Stomach (tissue), 9 donors: ENCODE data around the gene PRKG1. TPM values are rescaled to one million over a fixed set of nuclear protein-coding genes. Genes with fewer than 3 reads are reported as not detected.

Experiments
- DNase-seq, 2 donors: peaks; one replicate each; pipeline versions ENCODE4 v3.0.0 to v3.0.0-alpha.2; 2013 to 2019
- H3K27ac ChIP-seq, 5 donors: fragments of 200-600 bp in 4 of 5; sonication (generic) in 4 of 5; one replicate each; pipeline ENCODE4 v1.5.1; 2013 to 2019; ENCODE audit warnings: mild to moderate bottlenecking in 1 of 5, moderate library complexity in 1 of 5
- H3K27me3 ChIP-seq, 3 donors: fragments of 200-600 bp; sonication (generic); one replicate each; pipeline ENCODE4 v1.5.1; 2017 to 2019; ENCODE audit warnings: mixed run types in 1 of 3
- H3K36me3 ChIP-seq, 4 donors: fragments of 200-600 bp; sonication (generic); 1 replicate in 3 of 4; 2 replicates in 1 of 4; pipeline ENCODE4 v1.5.1; 2016 to 2019
- H3K4me1 ChIP-seq, 4 donors: fragments of 200-600 bp; sonication (generic); one replicate each; pipeline ENCODE4 v1.5.1; 2016 to 2019
- H3K4me3 ChIP-seq, 4 donors: fragments of 200-600 bp; sonication (generic) in 3 of 4; one replicate each; pipeline ENCODE4 v1.5.1; 2016 to 2019; ENCODE audit warnings: mild to moderate bottlenecking in 1 of 4
- H3K9me3 ChIP-seq, 4 donors: fragments of 200-600 bp; sonication (generic); one replicate each; pipeline ENCODE4 v1.5.1; 2016 to 2019
- CTCF ChIP-seq, 7 experiments: fragments of 450-650 bp in 4 of 7; fragments of 200-600 bp in 3 of 7; sonication (generic) in 3 of 7; IDR thresholded peaks; one replicate each; pipeline ENCODE4 v1.5.1; 2016 to 2019; ENCODE audit warnings: antibody characterized with exemption in 7 of 7, control low read depth in 2 of 7, mild to moderate bottlenecking in 1 of 7
- EP300 ChIP-seq: sonication (generic); formaldehyde crosslinking; IDR thresholded peaks from one replicate; pipeline ENCODE4 v1.6.1; 2017; ENCODE audit warnings: antibody characterized with exemption
- POLR2A ChIP-seq, 4 donors: fragments of 450-650 bp; IDR thresholded peaks; one replicate each; pipeline ENCODE4 v1.6.1; 2016; ENCODE audit warnings: antibody characterized with exemption in 4 of 4, control low read depth in 2 of 4, mild to moderate bottlenecking in 1 of 4, moderate library complexity in 1 of 4
- POLR2AphosphoS5 ChIP-seq, 3 donors: sonication (generic); formaldehyde crosslinking; IDR thresholded peaks; one replicate each; pipeline ENCODE4 v1.6.1; 2016; ENCODE audit warnings: antibody characterized with exemption in 3 of 3
- WGBS, 5 donors: extraction: QIAGEN DNeasy Blood & Tissue Kit in 3 of 5; methylation state at CpG; one replicate each; pipeline versions ENCODE4 v1.1.5 to v1.1.7; 2013 to 2018; 5-methylcytosine and 5-hydroxymethylcytosine counted together
- intact Hi-C: fragments of 100-400 bp; cut with DNase I; formaldehyde crosslinking; loops from one replicate; pipeline ENCODE4 v1.15.1; 2023; ENCODE audit warnings: low total_unique reads
- polyA plus RNA-seq, 3 donors: library from polyadenylated mRNA; stranded (reverse); fragments of 200-250 nt; gene quantifications; one replicate each; pipeline ENCODE4 v1.2.3, GENCODE V29; 2013
- total RNA-seq, 5 donors: library from RNA; depleted of rRNA; stranded (reverse); fragments of >200 nt; gene quantifications; one replicate each; pipeline versions ENCODE4 v1.1.0 to v1.2.3, GENCODE V29; 2014 to 2016
- donor health status: healthy with polysubstance abuse.
- donor health status: Bipolar disorder and iron deficiency.
- donor health status: healthy.

The PRKG1 gene
- total and polyA plus RNA-seq, 8 donors: 1.5 to 89.2 (median 14.3) TPM

- Histone ChIP-seq H3K27ac (no peak overlapping the region), H3K9me3 (no peaks in the 10 kb centered on the region), H3K27me3 (no peaks in the 10 kb centered on the region), H3K4me3 (no peak overlapping the region), H3K4me1 (no peaks in the 10 kb centered on the region), H3K36me3 (peaks cover 0 to 11% (median 3%) of the 10 kb centered on the region in 4 donors)
- intact Hi-C loops: no loop called here
- TF ChIP-seq EP300: no peak
- TF ChIP-seq POLR2A (IDR thresholded peaks at IDR 0.05): no peak
- no peak for TF ChIP-seq POLR2AphosphoS5 (IDR thresholded peaks at IDR 0.05)
- TF ChIP-seq CTCF (IDR thresholded peaks at IDR 0.05): no peak
- WGBS, 5 donors: 86 to 94% (median 91%) methylated on average over 2 of the region's 2 CpGs
- DNase-seq: no peak
Measured at GRCh38 chr10:52268790-52269189, 1194.5 kb downstream of the PRKG1 start.

DNA sequence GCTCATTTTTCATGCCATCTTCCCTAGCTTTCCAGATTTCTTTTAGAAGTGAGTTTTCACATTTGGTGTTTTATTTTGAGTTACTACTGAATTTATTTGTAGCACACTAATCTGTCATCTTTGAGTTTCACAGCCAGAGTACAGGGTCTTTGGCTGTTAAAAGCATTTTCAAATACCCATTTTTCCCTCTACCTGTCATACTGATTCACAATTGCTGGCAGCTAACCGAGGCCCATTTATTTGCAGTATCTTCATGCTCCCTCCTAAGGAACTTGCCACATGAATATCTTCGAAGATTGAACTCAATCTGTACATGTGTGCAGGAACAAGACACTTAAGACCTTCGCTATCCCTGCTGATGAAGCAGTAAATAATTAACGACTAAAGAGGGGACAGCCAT, 1194.9 kb downstream of the PRKG1 start:
- Histone ChIP-seq H3K9me3 (no peaks in the 10 kb centered on the region), H3K4me1 (no peaks in the 10 kb centered on the region), H3K27ac (no peak overlapping the region), H3K27me3 (no peaks in the 10 kb centered on the region), H3K36me3 (peaks cover 0 to 11% (median 3%) of the 10 kb centered on the region in 4 donors), H3K4me3 (no peak overlapping the region)
- no peak for DNase-seq
- intact Hi-C loops: no loop called here
- WGBS, 5 donors: 67 to 83% (median 80%) methylated on average over 4 of the region's 4 CpGs
- TF ChIP-seq CTCF (IDR thresholded peaks at IDR 0.05) (no peak), POLR2A (IDR thresholded peaks at IDR 0.05) (no peak), POLR2AphosphoS5 (IDR thresholded peaks at IDR 0.05) (no peak), EP300 (no peak)

DNA sequence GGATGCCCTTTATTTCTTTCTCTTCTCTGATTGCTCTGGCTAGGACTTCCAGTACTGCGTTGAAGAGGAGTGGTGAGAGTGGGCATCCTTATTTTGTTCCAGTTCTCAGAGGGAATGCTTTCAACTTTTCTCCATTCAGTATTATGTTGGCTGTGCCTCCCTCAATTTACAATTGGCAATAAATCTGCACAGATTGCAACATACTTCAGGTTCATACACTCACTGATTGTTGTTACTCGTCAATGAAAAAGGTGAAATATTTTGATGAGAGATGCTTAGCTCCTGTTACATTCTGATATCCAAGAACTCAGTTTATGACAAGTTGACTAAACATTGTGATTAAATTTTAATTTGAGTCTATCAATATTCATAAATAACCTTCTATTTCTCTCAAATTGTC, 1201.9 kb downstream of the PRKG1 start:
- no peak for DNase-seq
- Histone ChIP-seq H3K36me3 (peaks cover 0 to 11% (median under 1%) of the 10 kb centered on the region in 4 donors), H3K4me3 (no peak overlapping the region), H3K9me3 (peaks cover 0 to 4% (median 0%) of the 10 kb centered on the region in 4 donors), H3K27ac (no peak overlapping the region), H3K4me1 (no peaks in the 10 kb centered on the region), H3K27me3 (no peaks in the 10 kb centered on the region)
- WGBS, 5 donors: 66 to 97% (median 93%) methylated on average over 2 of the region's 2 CpGs
- TF ChIP-seq POLR2A (IDR thresholded peaks at IDR 0.05) (no peak), EP300 (no peak), CTCF (IDR thresholded peaks at IDR 0.05) (no peak), POLR2AphosphoS5 (IDR thresholded peaks at IDR 0.05) (no peak)
- intact Hi-C loops: no loop called here

- no peak for DNase-seq
- intact Hi-C loops: no loop called here
- Histone ChIP-seq H3K4me3 (no peak overlapping the region), H3K27ac (no peak overlapping the region), H3K4me1 (no peaks in the 10 kb centered on the region), H3K9me3 (peaks cover 0 to 4% (median 0%) of the 10 kb centered on the region in 4 donors), H3K27me3 (no peaks in the 10 kb centered on the region), H3K36me3 (peaks cover 0 to 3% (median 0%) of the 10 kb centered on the region in 4 donors)
- 35 to 48% (median 43%) methylated on average over 1 of the region's 1 CpG for WGBS, 5 donors
- TF ChIP-seq POLR2A (IDR thresholded peaks at IDR 0.05) (no peak), EP300 (no peak), CTCF (IDR thresholded peaks at IDR 0.05) (no peak), POLR2AphosphoS5 (IDR thresholded peaks at IDR 0.05) (no peak)
Measured at GRCh38 chr10:52276986-52277385, 1202.7 kb downstream of the PRKG1 start.
